Fibroblast of gingiva (primary cell): ENCODE results near the gene TMEM43.

ENCODE experiments used
- DNase-seq: peaks from one replicate; pipeline ENCODE4 v3.0.0-alpha.2; 2011; ENCODE audit warnings: low read depth

The TMEM43 gene

DNA sequence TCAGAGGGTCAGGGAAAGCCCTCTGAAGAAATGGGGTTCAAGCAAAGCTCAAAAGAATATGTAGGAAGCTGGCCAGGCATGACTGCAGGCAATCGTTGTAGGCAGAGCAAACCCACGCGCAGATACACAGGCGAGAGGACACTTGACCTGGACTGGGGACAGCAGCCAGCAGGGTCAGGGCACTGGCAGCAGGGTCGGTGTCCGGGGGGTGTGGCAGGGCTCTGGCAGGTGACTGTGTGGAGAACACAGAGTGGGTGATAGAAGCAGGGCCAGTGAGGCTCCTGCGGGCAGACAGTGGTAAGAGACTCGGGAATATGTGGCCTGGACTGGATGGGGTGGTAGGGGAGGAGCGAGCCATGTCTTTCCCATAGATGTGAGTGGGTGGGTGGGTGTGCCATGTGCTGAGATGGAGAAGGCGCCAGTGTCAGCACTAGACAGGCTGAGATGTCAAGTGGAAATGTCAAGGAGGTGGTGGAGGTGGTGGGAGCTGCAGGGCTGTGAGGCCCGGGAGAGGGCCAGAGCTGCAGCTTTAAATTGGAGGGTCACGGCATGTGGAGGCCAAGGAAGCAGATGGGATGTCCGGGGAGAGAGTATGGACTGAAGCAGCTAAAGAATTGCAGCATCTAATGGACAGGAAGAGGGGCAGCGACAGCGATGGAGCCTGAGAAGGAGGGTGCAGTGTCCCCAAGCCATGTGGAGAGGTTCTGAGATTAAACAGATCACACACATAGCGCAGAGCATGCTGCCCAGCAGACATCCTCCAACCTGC lies 13.4 kb downstream of the TMEM43 start:
- DNase-seq, result no peak

DNA sequence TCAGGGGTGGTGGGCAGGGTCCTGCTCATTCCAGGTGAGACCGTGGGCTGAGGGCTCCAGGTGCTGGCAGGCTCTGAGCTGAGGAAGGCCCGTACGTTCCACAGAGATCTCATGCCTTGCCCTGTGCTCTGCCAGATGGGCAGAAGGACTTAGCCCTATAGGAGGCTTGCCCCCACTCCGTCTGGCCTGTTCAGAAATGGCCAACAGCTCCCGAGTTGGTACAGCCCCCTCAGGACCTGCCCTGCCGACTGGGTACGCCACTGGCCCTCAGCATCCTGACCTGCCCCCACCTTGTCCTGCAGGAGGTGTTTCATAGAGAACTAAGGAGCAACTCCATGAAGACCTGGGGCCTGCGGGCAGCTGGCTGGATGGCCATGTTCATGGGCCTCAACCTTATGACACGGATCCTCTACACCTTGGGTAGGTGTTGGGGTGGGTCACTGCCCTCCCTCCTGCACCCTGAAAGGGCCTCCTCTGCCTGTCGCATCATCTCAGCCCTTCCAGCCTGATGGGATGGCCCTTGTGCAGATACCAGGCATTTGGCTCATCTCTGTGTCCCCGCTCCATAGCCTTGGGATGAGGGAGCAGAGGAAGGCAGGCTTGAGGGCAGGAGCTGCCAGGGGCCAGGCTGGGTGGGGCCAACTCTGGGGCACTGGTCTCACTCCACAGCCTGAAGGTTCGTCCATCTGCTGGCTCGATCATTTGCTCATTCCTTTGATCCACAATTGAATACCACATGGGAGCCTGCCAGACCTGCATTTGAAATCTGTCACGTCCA lies 14.2 kb downstream of the TMEM43 start:
- DNase-seq, result no peak

DNA sequence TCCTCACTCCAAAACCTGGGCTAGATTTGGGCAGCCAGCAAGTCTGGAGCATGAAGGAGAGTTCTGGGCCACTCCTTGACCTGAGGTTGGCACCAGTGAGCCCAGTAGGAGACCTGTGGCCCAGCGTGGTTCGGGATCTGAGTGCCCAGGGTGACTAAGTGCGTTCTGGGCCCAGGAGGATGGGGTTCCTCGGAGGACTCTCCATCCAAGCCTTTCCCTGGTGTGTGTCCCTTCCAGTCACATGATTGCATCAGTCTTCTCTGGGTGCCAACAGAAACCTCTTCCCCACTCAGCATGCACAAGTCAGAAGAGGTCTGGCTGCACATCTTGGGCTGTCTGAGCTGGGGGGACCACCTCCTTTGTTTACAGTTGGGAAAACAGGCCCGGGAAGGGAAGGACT lies 14.9 kb downstream of the TMEM43 start:
- peak; percentile 45 for DNase-seq

DNA sequence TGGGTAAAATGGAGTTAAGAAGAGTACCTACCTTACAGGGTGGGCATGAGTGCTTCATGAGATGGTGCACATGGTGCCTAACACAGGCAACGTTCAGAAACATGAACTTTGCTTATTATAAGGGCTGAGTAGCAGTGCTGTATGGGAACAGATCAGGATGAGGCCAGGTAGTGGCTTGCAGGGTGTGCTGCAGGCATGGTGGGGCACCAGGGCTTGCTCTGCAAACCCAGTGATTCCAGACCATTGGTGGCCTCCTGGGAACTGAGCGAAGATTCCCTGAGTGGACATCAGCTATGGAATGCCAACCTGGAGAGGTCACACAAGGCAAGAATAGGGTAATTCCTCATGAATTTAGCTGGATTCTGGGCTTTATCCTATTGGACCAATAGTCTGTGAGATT lies 15.8 kb downstream of the TMEM43 start:
- DNase-seq, result no peak

DNA sequence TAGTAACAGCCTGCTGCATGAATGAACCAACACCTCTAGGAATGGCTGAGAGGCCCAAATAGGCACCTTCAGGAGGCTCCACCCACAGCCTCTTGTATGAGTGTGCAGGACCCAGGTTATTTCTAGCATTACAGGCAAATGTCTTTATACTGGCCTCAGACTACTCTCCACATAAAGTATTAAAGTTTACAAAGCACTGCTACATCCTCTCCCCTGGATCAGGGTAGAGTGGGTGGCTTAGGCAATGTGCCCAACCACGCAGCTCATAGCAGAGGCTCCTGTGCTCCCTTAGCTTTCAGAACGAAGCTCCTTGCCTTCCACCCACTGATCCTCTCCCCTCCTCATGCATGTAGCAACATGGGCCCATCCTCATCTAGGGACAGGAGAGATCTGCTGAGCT lies 16.3 kb downstream of the TMEM43 start:
- no peak for DNase-seq

DNA sequence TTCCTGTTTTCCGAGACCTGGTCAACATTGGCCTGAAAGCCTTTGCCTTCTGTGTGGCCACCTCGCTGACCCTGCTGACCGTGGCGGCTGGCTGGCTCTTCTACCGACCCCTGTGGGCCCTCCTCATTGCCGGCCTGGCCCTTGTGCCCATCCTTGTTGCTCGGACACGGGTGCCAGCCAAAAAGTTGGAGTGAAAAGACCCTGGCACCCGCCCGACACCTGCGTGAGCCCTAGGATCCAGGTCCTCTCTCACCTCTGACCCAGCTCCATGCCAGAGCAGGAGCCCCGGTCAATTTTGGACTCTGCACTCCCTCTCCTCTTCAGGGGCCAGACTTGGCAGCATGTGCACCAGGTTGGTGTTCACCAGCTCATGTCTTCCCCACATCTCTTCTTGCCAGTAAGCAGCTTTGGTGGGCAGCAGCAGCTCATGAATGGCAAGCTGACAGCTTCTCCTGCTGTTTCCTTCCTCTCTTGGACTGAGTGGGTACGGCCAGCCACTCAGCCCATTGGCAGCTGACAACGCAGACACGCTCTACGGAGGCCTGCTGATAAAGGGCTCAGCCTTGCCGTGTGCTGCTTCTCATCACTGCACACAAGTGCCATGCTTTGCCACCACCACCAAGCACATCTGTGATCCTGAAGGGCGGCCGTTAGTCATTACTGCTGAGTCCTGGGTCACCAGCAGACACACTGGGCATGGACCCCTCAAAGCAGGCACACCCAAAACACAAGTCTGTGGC lies 16.9 kb downstream of the TMEM43 start:
- DNase-seq, result no peak

DNA sequence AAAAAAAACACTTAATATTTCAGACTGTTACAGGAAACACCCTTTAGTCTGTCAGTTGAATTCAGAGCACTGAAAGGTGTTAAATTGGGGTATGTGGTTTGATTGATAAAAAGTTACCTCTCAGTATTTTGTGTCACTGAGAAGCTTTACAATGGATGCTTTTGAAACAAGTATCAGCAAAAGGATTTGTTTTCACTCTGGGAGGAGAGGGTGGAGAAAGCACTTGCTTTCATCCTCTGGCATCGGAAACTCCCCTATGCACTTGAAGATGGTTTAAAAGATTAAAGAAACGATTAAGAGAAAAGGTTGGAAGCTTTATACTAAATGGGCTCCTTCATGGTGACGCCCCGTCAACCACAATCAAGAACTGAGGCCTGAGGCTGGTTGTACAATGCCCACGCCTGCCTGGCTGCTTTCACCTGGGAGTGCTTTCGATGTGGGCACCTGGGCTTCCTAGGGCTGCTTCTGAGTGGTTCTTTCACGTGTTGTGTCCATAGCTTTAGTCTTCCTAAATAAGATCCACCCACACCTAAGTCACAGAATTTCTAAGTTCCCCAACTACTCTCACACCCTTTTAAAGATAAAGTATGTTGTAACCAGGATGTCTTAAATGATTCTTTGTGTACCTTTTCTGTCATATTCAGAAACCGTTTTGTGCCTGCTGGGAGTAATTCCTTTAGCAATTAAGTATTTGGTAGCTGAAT lies 17.9 kb downstream of the TMEM43 start:
- DNase-seq, result no peak

DNA sequence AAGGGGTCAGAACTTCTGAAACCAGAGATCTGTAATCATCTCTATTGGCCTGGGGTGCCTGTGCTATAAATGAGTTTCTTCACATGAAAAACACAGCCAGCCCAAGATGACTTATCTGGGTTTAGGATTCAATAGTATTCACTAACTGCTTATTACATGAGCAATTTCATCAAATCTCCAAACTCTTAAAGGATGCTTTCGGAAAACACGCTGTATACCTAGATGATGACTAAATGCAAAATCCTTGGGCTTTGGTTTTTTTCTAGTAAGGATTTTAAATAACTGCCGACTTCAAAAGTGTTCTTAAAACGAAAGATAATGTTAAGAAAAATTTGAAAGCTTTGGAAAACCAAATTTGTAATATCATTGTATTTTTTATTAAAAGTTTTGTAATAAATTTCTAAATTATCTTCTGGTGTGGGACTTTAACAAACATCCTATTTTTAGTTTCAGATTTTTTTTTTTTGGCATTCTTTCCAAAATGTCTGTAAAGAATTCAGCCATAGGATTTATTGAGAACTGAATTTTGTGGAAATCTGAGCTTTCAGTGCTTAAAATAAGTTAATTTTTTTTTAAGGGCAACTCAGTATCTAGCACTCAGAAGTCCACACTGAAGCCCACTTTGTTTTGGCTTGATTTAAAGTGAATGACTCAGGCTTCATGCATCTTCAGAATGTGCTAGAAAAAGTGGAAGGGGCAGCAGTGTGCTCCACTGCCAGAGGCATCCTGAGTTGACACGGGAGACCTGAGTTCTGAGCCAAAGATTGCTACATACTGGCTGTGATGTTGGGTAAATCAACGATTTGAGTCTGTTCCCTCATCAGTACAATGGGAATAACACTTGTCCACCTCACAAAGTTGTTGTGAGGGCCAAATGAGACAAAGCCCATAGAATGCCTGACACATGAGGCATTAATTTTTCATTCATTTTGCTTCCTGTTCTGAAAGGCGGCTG lies 18.7 kb downstream of the TMEM43 start:
- peak; percentile 97 for DNase-seq

DNA sequence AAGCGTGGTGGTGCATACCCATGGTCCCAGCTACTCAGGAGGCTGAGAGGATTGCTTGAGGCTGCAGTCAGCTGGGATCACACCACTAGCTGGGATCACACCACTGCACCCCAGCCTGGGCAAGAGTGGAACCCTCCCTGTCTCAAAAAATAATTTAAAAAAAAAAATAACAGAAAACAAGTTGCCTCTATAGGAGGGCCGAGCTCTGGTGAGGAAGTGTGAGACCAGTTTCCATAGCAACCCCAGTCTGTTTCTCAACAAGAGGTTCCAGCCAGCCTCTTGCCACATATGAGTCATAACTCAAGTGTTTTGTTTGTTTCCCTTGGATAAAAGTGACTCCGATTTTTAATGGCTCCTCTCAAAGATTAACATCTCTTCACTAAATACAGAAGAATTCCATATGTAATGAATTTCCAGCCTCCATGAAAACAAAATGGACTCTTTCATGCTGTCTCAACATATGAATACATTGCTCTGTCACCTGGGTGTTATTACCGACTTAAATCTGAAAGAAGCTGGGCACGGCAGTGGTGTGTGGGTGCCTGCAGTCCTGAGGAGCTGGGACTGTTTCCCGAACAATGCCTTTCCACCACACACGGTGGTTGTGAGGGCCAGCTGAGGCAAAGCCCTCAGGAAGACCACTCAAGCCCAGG lies 19.7 kb downstream of the TMEM43 start:
- peak; percentile 99 for DNase-seq

DNA sequence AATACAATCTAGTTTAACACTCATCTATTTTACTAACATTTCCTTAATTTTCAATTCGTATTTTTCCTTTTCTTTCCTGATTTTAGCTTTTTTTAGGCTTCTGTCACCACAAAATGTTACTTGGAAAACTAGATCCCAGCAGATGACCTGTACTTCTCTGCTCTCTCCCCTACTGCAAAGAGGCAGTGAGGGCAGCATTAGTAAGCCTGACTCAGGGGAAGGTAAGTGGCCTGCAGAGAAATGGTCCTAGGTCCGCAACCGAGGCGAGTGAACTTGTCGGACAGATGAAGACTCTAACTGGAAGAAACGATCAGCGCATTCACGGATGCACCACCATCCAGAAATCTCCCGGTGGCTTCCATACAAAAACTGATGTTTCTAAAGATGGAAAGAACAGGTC lies 20.4 kb downstream of the TMEM43 start:
- peak; percentile 44 for DNase-seq

DNA sequence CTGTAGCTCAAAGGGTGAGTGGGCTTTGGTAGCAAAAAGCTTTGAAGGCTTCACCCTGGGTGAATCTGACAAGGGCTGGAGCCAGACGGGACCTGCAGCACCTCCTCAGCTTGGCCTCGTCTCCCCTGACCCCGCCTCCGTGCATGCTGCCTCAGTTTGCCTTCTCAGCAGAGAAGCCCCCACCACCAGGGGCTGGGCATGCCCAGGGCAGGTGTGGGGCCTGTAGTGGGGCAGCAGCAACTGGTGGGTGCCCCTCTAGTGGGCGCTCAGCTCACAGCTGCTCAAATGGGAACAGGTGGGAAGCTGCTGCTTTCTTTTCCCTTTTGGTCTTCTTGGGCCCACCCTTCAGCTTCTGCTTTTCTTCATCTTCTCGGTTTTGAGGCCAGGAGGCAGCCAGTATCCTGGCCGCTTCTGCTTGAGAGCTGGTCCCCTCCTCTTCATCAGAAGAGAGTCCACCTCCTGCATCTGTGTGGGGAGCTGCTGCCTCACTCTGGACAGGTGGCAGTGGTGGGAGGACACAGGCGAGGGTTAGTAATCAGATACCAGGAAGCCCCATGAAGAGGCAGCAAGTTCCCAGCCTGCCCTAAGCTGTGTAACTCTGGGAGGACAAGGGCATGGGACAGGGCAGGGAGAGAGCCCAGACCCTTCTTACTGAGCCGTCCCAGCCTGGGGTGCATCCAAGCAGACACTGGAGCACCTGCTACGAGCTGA lies 21.0 kb downstream of the TMEM43 start:
- no peak for DNase-seq

DNA sequence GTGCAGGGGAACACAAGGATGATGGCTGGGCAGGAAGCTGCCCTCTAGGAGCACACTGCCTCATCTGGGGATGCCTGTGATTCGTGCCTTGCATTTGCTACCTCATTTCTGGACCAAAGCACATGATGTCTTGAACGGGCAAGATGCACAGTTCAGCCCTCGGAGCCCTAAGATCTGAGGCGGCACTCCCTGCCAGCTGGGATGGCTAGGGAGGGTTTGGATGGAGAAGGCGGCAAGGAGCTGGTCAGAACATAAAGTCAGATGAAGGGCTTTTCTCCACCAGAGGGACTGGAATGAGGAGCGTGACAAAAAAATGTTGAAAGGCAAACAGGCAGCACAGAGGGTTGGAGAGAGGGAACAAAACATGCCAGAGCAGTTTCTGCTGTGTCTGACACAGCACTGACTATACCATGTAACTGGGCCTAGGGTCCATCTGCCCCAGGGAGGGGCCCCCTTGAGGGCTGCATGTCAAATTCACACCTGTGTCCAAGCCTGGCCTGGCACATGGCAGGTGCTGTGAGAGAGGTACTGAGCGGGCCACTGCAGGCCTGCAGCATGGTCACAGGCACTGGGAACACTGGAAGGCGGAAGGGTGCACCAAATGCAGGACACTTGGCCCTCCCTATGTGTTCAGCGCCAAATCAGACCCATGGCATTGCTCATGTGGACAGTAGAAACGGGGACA lies 21.7 kb downstream of the TMEM43 start:
- DNase-seq, result no peak

DNA sequence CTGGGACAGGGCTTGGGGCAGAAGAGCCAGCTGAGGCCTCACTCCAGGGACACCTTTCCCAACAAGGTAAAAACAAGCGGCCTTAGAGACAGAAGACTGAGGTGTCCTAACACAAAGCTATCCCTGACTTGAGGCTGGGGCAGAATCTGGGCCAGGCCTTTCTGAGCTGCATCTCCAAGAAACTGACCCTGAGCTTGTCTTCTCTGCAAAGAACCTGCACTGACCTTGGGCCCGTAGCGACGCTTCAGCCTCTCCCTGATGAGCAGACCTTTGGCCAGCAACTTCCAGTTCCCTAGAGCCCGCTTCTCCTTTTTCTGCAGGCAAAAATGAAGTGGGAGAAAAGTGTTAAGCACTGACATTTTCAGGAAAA lies 22.2 kb downstream of the TMEM43 start:
- DNase-seq, result no peak

DNA sequence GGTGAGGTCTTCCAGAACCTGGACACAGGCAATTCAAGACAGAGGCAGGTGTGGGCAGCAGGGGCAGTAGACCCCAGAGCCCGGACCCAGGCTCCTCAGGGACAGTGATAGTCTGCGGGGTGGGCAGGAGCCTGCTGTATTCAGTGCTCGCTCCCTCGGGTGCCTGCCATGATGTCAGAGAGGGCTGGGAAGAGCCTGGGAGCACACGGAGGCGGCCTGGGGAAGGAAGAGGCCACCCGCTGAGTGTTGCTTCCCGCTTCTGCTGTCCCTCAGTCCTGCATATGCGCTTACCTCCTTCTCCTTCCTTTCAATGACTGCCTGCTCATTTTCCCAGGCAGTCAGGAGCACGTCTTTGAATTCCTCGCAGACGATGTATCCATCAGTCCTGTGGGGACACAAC lies 22.8 kb downstream of the TMEM43 start:
- no peak for DNase-seq

DNA sequence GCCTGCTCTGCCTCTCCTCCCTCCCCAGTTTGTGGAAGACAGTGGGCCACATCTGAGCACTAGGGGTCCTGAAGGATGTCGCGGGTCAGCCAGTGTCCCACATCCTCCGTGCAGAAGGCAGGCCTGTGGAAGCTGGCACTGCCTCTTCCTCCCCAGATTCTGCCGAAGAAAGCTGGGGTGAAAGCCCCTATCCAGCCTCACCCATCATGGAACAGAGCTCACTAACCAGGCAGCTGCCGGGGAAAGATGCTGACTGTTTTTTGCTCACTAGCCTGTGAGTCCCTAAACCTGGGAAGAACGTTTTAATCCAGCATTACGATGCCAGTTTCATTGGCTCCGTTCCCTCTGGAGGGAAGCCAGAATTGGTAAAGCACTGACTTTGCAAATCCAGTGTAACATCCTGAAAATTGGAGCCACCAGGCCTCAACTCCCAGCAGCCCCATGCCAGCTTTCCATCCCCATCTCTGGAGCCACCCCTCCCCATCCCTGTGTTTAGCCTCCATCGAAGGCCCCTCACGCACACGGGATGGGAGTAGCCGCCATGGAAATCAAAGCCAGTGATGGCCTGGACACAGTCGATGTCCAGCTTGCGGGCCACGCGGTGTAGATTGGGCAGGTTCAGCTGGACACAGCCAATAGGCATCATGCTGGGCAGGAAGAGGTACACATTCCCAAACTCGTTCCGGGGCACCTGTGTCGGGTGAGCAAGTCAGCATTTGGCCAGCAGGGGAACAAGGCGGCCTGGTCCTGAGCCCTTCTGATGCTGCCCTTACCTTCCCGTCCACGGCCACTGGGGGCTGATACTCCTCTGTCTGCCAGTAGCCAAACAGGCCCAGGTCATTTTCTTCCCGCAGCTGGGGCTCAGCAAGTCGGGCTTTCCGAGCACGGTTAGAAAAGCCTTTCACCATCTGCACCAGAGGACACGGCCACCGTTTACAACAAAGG lies 23.5 kb downstream of the TMEM43 start:
- DNase-seq, result no peak

DNA sequence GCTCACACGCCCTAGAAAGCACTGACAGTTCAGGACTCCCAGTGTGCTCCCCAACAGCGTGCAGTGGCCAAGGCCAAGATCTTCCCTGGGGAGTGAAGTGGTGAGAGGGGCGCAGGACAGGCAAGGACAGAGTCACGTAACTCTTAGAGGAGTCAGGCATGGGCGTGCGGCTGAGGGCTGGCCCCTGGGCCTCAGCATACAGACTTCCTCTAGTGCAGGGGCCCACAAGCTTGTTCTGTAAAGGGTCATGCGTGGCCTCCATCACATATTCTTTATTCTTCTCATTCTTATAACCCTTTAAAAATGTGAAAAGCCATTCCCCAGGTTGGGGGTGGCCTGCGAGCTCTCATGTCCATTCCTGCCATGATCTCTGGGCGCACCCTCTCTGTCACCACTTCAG lies 25.2 kb downstream of the TMEM43 start:
- no peak for DNase-seq

DNA sequence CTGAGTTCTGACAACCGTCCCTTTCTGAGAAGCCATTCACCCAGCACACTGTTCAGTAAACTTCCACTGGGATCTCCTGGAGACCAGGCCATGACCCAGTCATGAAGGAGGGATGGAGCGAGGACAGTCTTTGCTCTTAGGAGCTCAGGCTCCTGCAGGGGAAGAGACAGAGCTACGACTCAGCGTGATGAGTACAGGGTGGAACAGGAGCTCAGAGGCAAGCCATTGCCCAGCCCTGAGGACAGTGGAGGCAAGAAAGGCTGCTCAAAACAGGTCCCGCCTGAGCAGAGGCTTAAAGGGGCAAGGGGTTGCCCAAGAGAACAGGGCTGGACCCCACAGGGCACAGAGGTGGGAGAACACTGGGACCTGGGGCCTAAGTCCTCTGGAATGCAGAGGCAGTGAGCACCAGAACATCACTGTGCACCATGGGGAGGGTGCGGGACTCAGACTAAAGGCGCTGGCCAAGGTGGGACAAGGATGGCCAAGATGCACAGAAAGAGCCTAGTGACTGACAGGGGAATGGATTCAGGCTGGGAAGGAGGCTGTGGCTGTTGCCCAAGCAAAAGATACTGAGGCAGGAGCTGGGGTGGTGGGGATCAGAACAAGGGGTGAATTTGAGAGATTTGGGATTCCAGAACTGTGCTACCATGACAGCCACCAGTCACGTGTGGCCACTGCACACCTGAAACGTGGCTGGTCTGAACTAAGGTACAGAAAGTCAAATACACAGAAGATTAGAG lies 25.8 kb downstream of the TMEM43 start:
- no peak for DNase-seq
